ENCODE data around the gene FAM20B.

DNA sequence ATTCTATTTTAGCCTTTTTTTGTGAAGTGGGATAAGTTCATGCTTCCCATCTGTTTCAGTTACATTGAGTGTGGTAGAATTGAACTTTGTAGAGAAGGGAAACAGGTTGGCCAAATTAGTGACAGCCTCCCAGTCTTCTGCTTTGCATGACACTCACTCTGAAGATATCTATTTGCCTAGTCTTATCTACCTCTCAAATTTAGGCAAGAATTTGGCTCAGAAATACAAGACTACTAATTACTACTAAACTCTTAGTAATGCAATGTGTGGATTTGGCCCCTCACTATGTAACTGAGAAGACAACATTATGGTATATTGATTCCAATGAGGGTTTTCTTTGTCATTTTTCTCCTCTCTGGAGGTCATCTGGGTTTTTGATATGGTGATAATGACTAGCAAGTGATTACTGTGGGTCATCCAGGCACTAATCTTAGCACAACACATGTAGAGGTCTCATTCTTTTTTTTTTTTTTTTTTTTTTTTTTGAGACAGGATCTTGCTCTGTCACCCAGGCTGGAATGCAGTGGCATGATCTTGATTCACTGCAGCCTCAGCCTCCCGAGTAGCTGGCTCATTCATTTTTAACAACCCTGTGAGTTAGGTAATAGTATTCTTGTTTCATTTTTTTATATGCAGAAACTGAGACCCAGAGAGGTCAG is 6.3 kb downstream of the FAM20B start:
- TF ChIP-seq CTCF (IDR thresholded peaks at IDR 0.05; ENCODE audit: control extremely low read depth in 1 of 3, insufficient read depth in 1 of 3, low read depth in 1 of 3, low read length in 3 of 3): no peak
- TF ChIP-seq POLR2A (IDR thresholded peaks at IDR 0.05; ENCODE audit: control extremely low read depth in 1 of 2, low read depth in 2 of 2, low read length in 2 of 2): no peak
- TF ChIP-seq GABPA (IDR thresholded peaks at IDR 0.05; ENCODE audit: borderline replicate concordance, insufficient read depth, low read length): no peak
- TF ChIP-seq EP300 (IDR thresholded peaks at IDR 0.05; ENCODE audit: borderline replicate concordance in 1 of 2, low read depth in 2 of 2, low read length in 2 of 2): no peak
- TF ChIP-seq EGR1 (IDR thresholded peaks at IDR 0.05; ENCODE audit: borderline replicate concordance, low read depth, low read length): no peak
- TF ChIP-seq CHD7 (IDR thresholded peaks at IDR 0.05; ENCODE audit: insufficient replicate concordance, low read length): no peak
- TF ChIP-seq USF2 (IDR thresholded peaks at IDR 0.05; ENCODE audit: low read length): no peak
- no peak for TF ChIP-seq JUND (IDR thresholded peaks at IDR 0.05; ENCODE audit: low read length)
